ENCODE measurements around the gene ATAD3B.
"Not testable (repeated sequence)": the region's sequence is repeated elsewhere in the genome, so short reads cannot be mapped to it uniquely, and the experiment has no call there.

- TF ChIP-seq CTCF (optimal IDR thresholded peaks at IDR 0.05 in 1 of 3, IDR thresholded peaks at IDR 0.05 in 1 of 3, conservative IDR thresholded peaks at IDR 0.05 in 1 of 3; ENCODE audit: extremely low read depth in 1 of 3, insufficient read depth in 2 of 3, low read length in 3 of 3); EZH2 (IDR thresholded peaks at IDR 0.05; ENCODE audit: low read length): not testable (repeated sequence)
Measured at GRCh38 chr1:1480488-1480867, 8.9 kb downstream of the ATAD3B start.
